ENCODE measurements around the gene PALD1.

PALD1 gene

DNA sequence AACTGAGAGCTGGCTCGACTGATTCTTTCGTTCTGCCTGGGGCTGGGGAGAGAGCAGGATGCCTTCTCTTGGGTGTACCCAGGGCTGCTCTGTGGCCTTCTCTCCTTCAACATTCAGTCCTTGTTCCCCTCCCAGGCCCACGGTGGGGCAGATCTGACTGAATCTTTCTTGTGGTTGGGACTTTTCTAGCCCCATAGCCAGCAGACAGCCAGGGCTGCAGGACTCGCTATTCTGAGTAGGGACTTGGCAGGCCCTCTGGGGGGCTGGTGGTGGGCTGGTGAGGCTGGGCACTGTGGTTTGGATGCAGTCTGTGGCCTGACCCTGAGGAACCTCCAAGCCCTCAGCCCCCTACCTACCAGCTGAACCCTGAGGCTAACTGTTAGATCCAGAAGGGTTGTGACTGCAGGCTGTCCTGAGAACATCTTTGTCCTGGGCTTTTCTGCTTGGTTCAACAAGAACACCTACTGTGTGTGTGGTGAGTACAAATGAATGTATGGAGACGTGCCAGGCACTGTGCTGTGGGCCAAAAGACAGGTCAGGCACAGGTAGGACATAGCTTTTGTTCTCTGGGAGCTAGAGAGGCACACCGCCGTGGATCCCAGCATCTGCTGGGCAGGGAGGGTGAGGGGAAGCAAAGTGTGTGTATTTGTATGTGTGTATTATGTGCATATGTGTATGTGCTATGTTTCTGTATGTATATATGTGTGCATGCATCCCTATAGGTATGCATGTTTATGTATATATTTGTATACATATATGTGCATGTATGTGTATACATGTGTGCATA is 2.1 kb upstream of the PALD1 start:
- peak overlapping the region; percentile 5 for H3K9ac ChIP-seq (ENCODE audit: low read depth, low read length, poor library complexity)
- H2BK15ac ChIP-seq (ENCODE audit: low read length): no peak overlapping the region
- peaks cover 0 to 42% (median 4%) of the 10 kb centered on the region in 3 experiments for H3K27me3 ChIP-seq (ENCODE audit: control insufficient read depth in 3 of 3, insufficient read depth in 3 of 3, low read depth in 1 of 3, low read length in 3 of 3)
- WGBS, 2 donors (ENCODE audit: extremely low coverage in 2 of 2, insufficient read length in 2 of 2, insufficient replicate concordance in 1 of 2): no CpG with 5 or more reads among the region's 7 CpGs
- no peak overlapping the region for H2BK5ac ChIP-seq (ENCODE audit: low read length)
- no peak for DNase-seq (ENCODE audit: low spot score)
- H3K4ac ChIP-seq (ENCODE audit: low read length): no peak overlapping the region
- no peak overlapping the region for H3K4me2 ChIP-seq (ENCODE audit: insufficient read depth, low read length, poor library complexity, severe bottlenecking)
- no peak overlapping the region for H4K91ac ChIP-seq (ENCODE audit: low read depth, low read length, poor library complexity)
- H3K14ac ChIP-seq (ENCODE audit: low read length): no peak overlapping the region
- no peak overlapping the region for H2BK12ac ChIP-seq (ENCODE audit: low read length)
- H3K36me3 ChIP-seq (replicated peaks in 1 of 2; ENCODE audit: control insufficient read depth in 2 of 2, insufficient read depth in 2 of 2, low read length in 2 of 2): no peaks in the 10 kb centered on the region
- H3K18ac ChIP-seq (ENCODE audit: low read length): no peak overlapping the region
- H4K8ac ChIP-seq (ENCODE audit: low read depth, low read length): no peak overlapping the region
- H3K9me3 ChIP-seq (replicated peaks in 1 of 2; ENCODE audit: control insufficient read depth in 2 of 2, insufficient read depth in 1 of 2, low read depth in 1 of 2, low read length in 2 of 2): no peaks in the 10 kb centered on the region
- no peak overlapping the region for H2BK120ac ChIP-seq (ENCODE audit: low read depth, low read length)
- peaks cover 8 to 11% of the 10 kb centered on the region in 2 donors for H3K4me1 ChIP-seq (ENCODE audit: control insufficient read depth in 2 of 2, insufficient read depth in 1 of 2, low read depth in 1 of 2, low read length in 2 of 2)
- H3K4me3 ChIP-seq (ENCODE audit: low read length in 2 of 2): no peak overlapping the region
- no peak overlapping the region for H3K27ac ChIP-seq (replicated peaks; ENCODE audit: low read length)
- peaks cover 6% of the 10 kb centered on the region for H3K79me1 ChIP-seq (ENCODE audit: low read depth, low read length)
- H2AK5ac ChIP-seq (ENCODE audit: low read depth, low read length): peak overlapping the region; percentile 24
- no peak overlapping the region for H3K23ac ChIP-seq (ENCODE audit: low read depth, low read length, poor library complexity)
- peak overlapping the region; percentile 19 for H2AFZ ChIP-seq (ENCODE audit: low read length)

DNA sequence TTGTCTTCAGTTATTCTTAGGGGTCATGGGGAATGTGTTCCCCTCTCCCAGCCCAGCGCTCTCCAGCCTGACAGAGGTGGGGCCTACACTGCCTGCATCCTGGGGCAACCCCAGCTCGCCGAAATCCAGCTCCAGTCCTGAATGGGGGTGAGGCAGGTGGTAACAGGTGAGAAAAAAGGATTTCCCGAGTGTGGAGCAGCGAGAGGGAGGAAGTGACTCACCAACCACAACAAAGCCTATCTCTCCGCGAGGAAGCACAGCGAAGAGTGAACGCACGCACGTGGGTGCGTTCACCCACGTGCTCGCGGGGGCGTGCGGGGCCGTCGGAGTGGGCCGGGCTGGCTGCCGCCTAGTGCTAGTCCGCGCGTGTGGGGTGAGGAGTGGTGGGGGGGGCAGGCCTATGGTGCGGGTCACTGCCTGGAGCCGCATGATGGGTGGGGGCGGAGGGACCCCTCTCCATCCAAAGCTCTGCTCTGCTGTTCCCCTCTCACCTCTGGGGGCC is 855 bp upstream of the PALD1 start:
- no peak overlapping the region for H3K27ac ChIP-seq (replicated peaks; ENCODE audit: low read length)

DNA sequence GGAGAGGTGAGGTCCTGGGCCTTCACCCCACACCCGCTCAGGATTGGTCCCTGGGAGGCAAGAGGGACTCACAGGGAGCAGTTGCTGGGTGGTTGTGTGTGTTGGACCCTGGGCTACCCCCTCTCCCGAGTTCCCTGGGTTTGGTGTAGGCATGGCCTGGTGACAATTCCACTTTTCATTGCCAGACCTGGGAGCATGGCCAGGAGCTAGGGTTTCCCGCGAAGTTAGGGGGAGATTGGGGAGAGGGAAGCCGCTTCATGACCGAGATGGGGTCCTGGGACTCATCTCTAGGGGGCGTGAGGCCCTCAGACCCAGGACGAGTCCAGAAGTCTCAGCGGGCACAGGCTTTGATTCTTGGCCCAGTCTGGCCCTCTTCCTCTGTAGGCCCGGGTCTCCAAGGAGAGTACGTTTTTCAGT is 606 bp downstream of the PALD1 start:
- Histone ChIP-seq H3K4ac (ENCODE audit: low read length) (no peak overlapping the region), H2BK120ac (ENCODE audit: low read depth, low read length) (no peak overlapping the region), H2BK15ac (ENCODE audit: low read length) (no peak overlapping the region), H2AK5ac (ENCODE audit: low read depth, low read length) (no peak overlapping the region), H3K4me2 (ENCODE audit: insufficient read depth, low read length, poor library complexity, severe bottlenecking) (peak overlapping the region; percentile 95), H3K23ac (ENCODE audit: low read depth, low read length, poor library complexity) (no peak overlapping the region), H3K27me3 (ENCODE audit: control insufficient read depth in 3 of 3, insufficient read depth in 3 of 3, low read depth in 1 of 3, low read length in 3 of 3) (peaks cover 0 to 38% (median 4%) of the 10 kb centered on the region in 3 experiments), H3K18ac (ENCODE audit: low read length) (peak overlapping the region; percentile 88), H2BK12ac (ENCODE audit: low read length) (no peak overlapping the region), H3K9me3 (replicated peaks in 1 of 2; ENCODE audit: control insufficient read depth in 2 of 2, insufficient read depth in 1 of 2, low read depth in 1 of 2, low read length in 2 of 2) (no peaks in the 10 kb centered on the region), H4K91ac (ENCODE audit: low read depth, low read length, poor library complexity) (no peak overlapping the region), H2AFZ (ENCODE audit: low read length) (peak overlapping the region; percentile 98), H3K14ac (ENCODE audit: low read length) (peak overlapping the region; percentile 50), H3K9ac (ENCODE audit: low read depth, low read length, poor library complexity) (peak overlapping the region; percentile 88), H3K36me3 (replicated peaks in 1 of 2; ENCODE audit: control insufficient read depth in 2 of 2, insufficient read depth in 2 of 2, low read length in 2 of 2) (no peaks in the 10 kb centered on the region), H2BK5ac (ENCODE audit: low read length) (no peak overlapping the region), H4K8ac (ENCODE audit: low read depth, low read length) (no peak overlapping the region), H3K79me1 (ENCODE audit: low read depth, low read length) (peaks cover 6% of the 10 kb centered on the region), H3K4me1 (ENCODE audit: control insufficient read depth in 2 of 2, insufficient read depth in 1 of 2, low read depth in 1 of 2, low read length in 2 of 2) (peaks cover 7 to 8% of the 10 kb centered on the region in 2 donors), H3K27ac (replicated peaks; ENCODE audit: low read length) (no peak overlapping the region), H3K4me3 (ENCODE audit: low read length in 2 of 2) (peak overlapping the region; percentile 75 to 94)
- WGBS, 2 donors (ENCODE audit: extremely low coverage in 2 of 2, insufficient read length in 2 of 2, insufficient replicate concordance in 1 of 2): no CpG with 5 or more reads among the region's 11 CpGs
- DNase-seq (ENCODE audit: low spot score): no peak

More for the DNA sequence above, 855 bp upstream of the PALD1 start:
- H3K14ac ChIP-seq (ENCODE audit: low read length): no peak overlapping the region
- H2BK120ac ChIP-seq (ENCODE audit: low read depth, low read length): no peak overlapping the region
- peak overlapping the region; percentile 66 for H2BK5ac ChIP-seq (ENCODE audit: low read length)
- WGBS, 2 donors (ENCODE audit: extremely low coverage in 2 of 2, insufficient read length in 2 of 2, insufficient replicate concordance in 1 of 2): no CpG with 5 or more reads among the region's 27 CpGs
- peak overlapping the region; percentile 5 for H3K23ac ChIP-seq (ENCODE audit: low read depth, low read length, poor library complexity)
- H2AFZ ChIP-seq (ENCODE audit: low read length): peak overlapping the region; percentile 98
- H3K4me2 ChIP-seq (ENCODE audit: insufficient read depth, low read length, poor library complexity, severe bottlenecking): peak overlapping the region; percentile 95
- peaks cover 6% of the 10 kb centered on the region for H3K79me1 ChIP-seq (ENCODE audit: low read depth, low read length)
- H3K18ac ChIP-seq (ENCODE audit: low read length): peak overlapping the region; percentile 95
- H3K4me1 ChIP-seq (ENCODE audit: control insufficient read depth in 2 of 2, insufficient read depth in 1 of 2, low read depth in 1 of 2, low read length in 2 of 2): peaks cover 7 to 8% of the 10 kb centered on the region in 2 donors
- H3K27me3 ChIP-seq (ENCODE audit: control insufficient read depth in 3 of 3, insufficient read depth in 3 of 3, low read depth in 1 of 3, low read length in 3 of 3): peaks cover 0 to 42% (median 4%) of the 10 kb centered on the region in 3 experiments
- DNase-seq (ENCODE audit: low spot score): no peak
- H3K4ac ChIP-seq (ENCODE audit: low read length): no peak overlapping the region
- H4K8ac ChIP-seq (ENCODE audit: low read depth, low read length): peak overlapping the region; percentile 49
- H2BK15ac ChIP-seq (ENCODE audit: low read length): no peak overlapping the region
- H3K4me3 ChIP-seq (ENCODE audit: low read length in 2 of 2): peak overlapping the region; percentile 75 to 94
- no peaks in the 10 kb centered on the region for H3K36me3 ChIP-seq (replicated peaks in 1 of 2; ENCODE audit: control insufficient read depth in 2 of 2, insufficient read depth in 2 of 2, low read length in 2 of 2)
- H3K9me3 ChIP-seq (replicated peaks in 1 of 2; ENCODE audit: control insufficient read depth in 2 of 2, insufficient read depth in 1 of 2, low read depth in 1 of 2, low read length in 2 of 2): no peaks in the 10 kb centered on the region
- H4K91ac ChIP-seq (ENCODE audit: low read depth, low read length, poor library complexity): no peak overlapping the region
- H2AK5ac ChIP-seq (ENCODE audit: low read depth, low read length): peak overlapping the region; percentile 26
- H3K9ac ChIP-seq (ENCODE audit: low read depth, low read length, poor library complexity): peak overlapping the region; percentile 88
- H2BK12ac ChIP-seq (ENCODE audit: low read length): no peak overlapping the region

GRCh38 chr10:70479626-70480238 is 1.2 kb downstream of the PALD1 start:
- Histone ChIP-seq H2AK5ac (ENCODE audit: low read depth, low read length) (no peak overlapping the region), H3K9me3 (replicated peaks in 1 of 2; ENCODE audit: control insufficient read depth in 2 of 2, insufficient read depth in 1 of 2, low read depth in 1 of 2, low read length in 2 of 2) (no peaks in the 10 kb centered on the region), H3K36me3 (replicated peaks in 1 of 2; ENCODE audit: control insufficient read depth in 2 of 2, insufficient read depth in 2 of 2, low read length in 2 of 2) (no peaks in the 10 kb centered on the region), H3K4me2 (ENCODE audit: insufficient read depth, low read length, poor library complexity, severe bottlenecking) (peak overlapping the region; percentile 95), H2BK120ac (ENCODE audit: low read depth, low read length) (no peak overlapping the region), H3K14ac (ENCODE audit: low read length) (no peak overlapping the region), H3K9ac (ENCODE audit: low read depth, low read length, poor library complexity) (no peak overlapping the region), H3K4me3 (ENCODE audit: low read length in 2 of 2) (peak overlapping the region in 1 of 2 donors; percentile 75), H3K4me1 (ENCODE audit: control insufficient read depth in 2 of 2, insufficient read depth in 1 of 2, low read depth in 1 of 2, low read length in 2 of 2) (peaks cover 7 to 8% of the 10 kb centered on the region in 2 donors), H3K4ac (ENCODE audit: low read length) (no peak overlapping the region), H3K23ac (ENCODE audit: low read depth, low read length, poor library complexity) (no peak overlapping the region), H3K18ac (ENCODE audit: low read length) (no peak overlapping the region), H3K79me1 (ENCODE audit: low read depth, low read length) (peaks cover 6% of the 10 kb centered on the region), H4K91ac (ENCODE audit: low read depth, low read length, poor library complexity) (no peak overlapping the region), H2AFZ (ENCODE audit: low read length) (peak overlapping the region; percentile 98), H3K27me3 (ENCODE audit: control insufficient read depth in 3 of 3, insufficient read depth in 3 of 3, low read depth in 1 of 3, low read length in 3 of 3) (peaks cover 0 to 34% (median 4%) of the 10 kb centered on the region in 3 experiments), H2BK5ac (ENCODE audit: low read length) (no peak overlapping the region), H4K8ac (ENCODE audit: low read depth, low read length) (no peak overlapping the region), H3K27ac (replicated peaks; ENCODE audit: low read length) (no peak overlapping the region), H2BK12ac (ENCODE audit: low read length) (no peak overlapping the region), H2BK15ac (ENCODE audit: low read length) (no peak overlapping the region)
- DNase-seq (ENCODE audit: low spot score): no peak
- WGBS, 2 donors (ENCODE audit: extremely low coverage in 2 of 2, insufficient read length in 2 of 2, insufficient replicate concordance in 1 of 2): no CpG with 5 or more reads among the region's 8 CpGs
